GM18907 (cell line): Measurements from ENCODE around the gene CYP39A1.
"Not testable (repeated sequence)": the region's sequence is repeated elsewhere in the genome, so short reads cannot be mapped to it uniquely, and the experiment has no call there.

Experiments used
- ATAC-seq: cut with Tn5 transposase; IDR thresholded peaks from one replicate; pipeline ENCODE4 v1.9.1; 2021; ENCODE audit warnings: mild to moderate bottlenecking, moderate library complexity; ENCODE audit not compliant: unreplicated experiment

Gene CYP39A1

GRCh38 chr6:46651006-46651405 is 1.6 kb downstream of the CYP39A1 start:
- no peak for ATAC-seq

GRCh38 chr6:46648869-46649492 is 3.6 kb downstream of the CYP39A1 start:
- ATAC-seq: no peak

- ATAC-seq: not testable (repeated sequence)
These were observed 4.5 kb downstream of the CYP39A1 start for GRCh38 chr6:46648108-46648507.

- ATAC-seq: no peak
These were observed 7.4 kb downstream of the CYP39A1 start for GRCh38 chr6:46645265-46645664.

GRCh38 chr6:46642928-46643751 is 9.5 kb downstream of the CYP39A1 start:
- ATAC-seq: no peak

GRCh38 chr6:46638650-46639049 is 14.0 kb downstream of the CYP39A1 start:
- ATAC-seq: no peak

GRCh38 chr6:46637933-46638332 is 14.7 kb downstream of the CYP39A1 start:
- no peak for ATAC-seq

GRCh38 chr6:46637145-46637544 is 15.5 kb downstream of the CYP39A1 start:
- ATAC-seq: no peak

GRCh38 chr6:46635462-46635861 is 17.2 kb downstream of the CYP39A1 start:
- ATAC-seq: no peak

- ATAC-seq: no peak
These were observed 20.6 kb downstream of the CYP39A1 start for GRCh38 chr6:46632053-46632452.

GRCh38 chr6:46629691-46630090 is 22.9 kb downstream of the CYP39A1 start:
- no peak for ATAC-seq

GRCh38 chr6:46628976-46629375 is 23.6 kb downstream of the CYP39A1 start:
- no peak for ATAC-seq

- ATAC-seq: no peak
These were observed 24.1 kb downstream of the CYP39A1 start for GRCh38 chr6:46628498-46628897.

GRCh38 chr6:46626976-46627375 is 25.6 kb downstream of the CYP39A1 start:
- ATAC-seq: no peak

GRCh38 chr6:46626228-46626909 is 26.2 kb downstream of the CYP39A1 start:
- peak; percentile 66 for ATAC-seq

- ATAC-seq: no peak
These were observed 33.9 kb downstream of the CYP39A1 start for GRCh38 chr6:46618726-46619125.

GRCh38 chr6:46612645-46613044 is 40.0 kb downstream of the CYP39A1 start:
- ATAC-seq: no peak

- no peak for ATAC-seq
These were observed 41.6 kb downstream of the CYP39A1 start for GRCh38 chr6:46610862-46611553.

GRCh38 chr6:46606338-46606737 is 46.3 kb downstream of the CYP39A1 start:
- no peak for ATAC-seq

GRCh38 chr6:46605091-46605797 is 47.4 kb downstream of the CYP39A1 start:
- ATAC-seq: peak; percentile 90

GRCh38 chr6:46598215-46598614 is 54.4 kb downstream of the CYP39A1 start:
- no peak for ATAC-seq
